HEK293 (cell line): ENCODE results near the gene TEX28.
"Not testable (repeated sequence)": the region's sequence is repeated elsewhere in the genome, so short reads cannot be mapped to it uniquely, and the experiment has no call there.

ENCODE experiments used
- CTCF ChIA-PET: fragments of 350-600 bp; formaldehyde crosslinking; extraction: SDS; loops from one replicate; lab custom pipeline; 2021; ENCODE audit warnings: antibody characterized with exemption; lab: Yijun Ruan, JAX
- POLR2A ChIA-PET: fragments of 300-600 bp; formaldehyde crosslinking; extraction: SDS; loops from one replicate; lab custom pipeline; 2020; ENCODE audit warnings: antibody characterized with exemption, inconsistent platforms; lab: Yijun Ruan, JAX
- H3K27ac ChIP-seq: fragments of 200-500 bp; sonication (Bioruptor generic); 2 replicates; pipeline ENCODE4 v1.5.1; 2014; ENCODE audit warnings: low read depth, low read length, control low read depth, inconsistent platforms; ENCODE audit errors: extremely low read depth
- H3K36me3 ChIP-seq, 2 experiments: fragments of 200-500 bp in 1 of 2; sonication (Bioruptor generic) in 1 of 2; 1 replicate in 1 of 2; 2 replicates in 1 of 2; pipeline ENCODE4 v1.5.1; 2014 to 2017; ENCODE audit warnings: inconsistent platforms in 2 of 2, low read length in 2 of 2; ENCODE audit not compliant: control insufficient read depth in 2 of 2, insufficient read depth in 1 of 2
- H3K4me1 ChIP-seq: fragments of 200-500 bp; sonication (Bioruptor generic); 2 replicates; pipeline ENCODE4 v1.5.1; 2014; ENCODE audit warnings: mild to moderate bottlenecking, low read length, inconsistent platforms; ENCODE audit not compliant: control insufficient read depth, insufficient read depth
- H3K4me3 ChIP-seq: 2 replicates; pipeline ENCODE4 v1.5.1; 2011; ENCODE audit warnings: low read depth, mild to moderate bottlenecking, control low read depth, low read length, moderate library complexity
- H3K9me3 ChIP-seq: fragments of 200-500 bp; sonication (Bioruptor generic); 2 replicates; pipeline ENCODE4 v1.5.1; 2014; ENCODE audit warnings: low read depth, low read length, inconsistent platforms; ENCODE audit not compliant: control insufficient read depth, insufficient read depth
- PATZ1 ChIP-seq: fragments of 450-650 bp; formaldehyde crosslinking; IDR thresholded peaks from 2 replicates; pipeline ENCODE4 v1.5.1; 2016; ENCODE audit warnings: missing biosample characterization, missing genetic modification characterization
- ZFP69B ChIP-seq: fragments of 450-650 bp; formaldehyde crosslinking; IDR thresholded peaks from 2 replicates; pipeline ENCODE4 v1.5.1; 2016; ENCODE audit warnings: missing biosample characterization, missing genetic modification characterization
- ZNF157 ChIP-seq: fragments of 450-650 bp; formaldehyde crosslinking; IDR thresholded peaks from 2 replicates; pipeline ENCODE4 v1.5.1; 2016; ENCODE audit warnings: missing biosample characterization, missing genetic modification characterization
- ZNF292 ChIP-seq: fragments of 450-650 bp; formaldehyde crosslinking; IDR thresholded peaks from 2 replicates; pipeline ENCODE4 v1.5.1; 2016; ENCODE audit warnings: low read depth, missing biosample characterization, missing genetic modification characterization, borderline replicate concordance
- ZNF335 ChIP-seq: fragments of 450-650 bp; formaldehyde crosslinking; conservative IDR thresholded peaks from 2 replicates; pipeline ENCODE4 v1.5.1; 2016; ENCODE audit warnings: missing biosample characterization, missing genetic modification characterization
- ZNF555 ChIP-seq: fragments of 450-650 bp; formaldehyde crosslinking; conservative IDR thresholded peaks from 2 replicates; pipeline ENCODE4 v1.5.1; 2017; ENCODE audit warnings: missing biosample characterization, mild to moderate bottlenecking, missing genetic modification characterization, inconsistent platforms
- ZNF571 ChIP-seq: fragments of 450-650 bp; formaldehyde crosslinking; IDR thresholded peaks from 2 replicates; pipeline ENCODE4 v1.5.0; 2017; ENCODE audit warnings: missing biosample characterization, missing genetic modification characterization
- ZNF660 ChIP-seq: fragments of 450-650 bp; IDR thresholded peaks from 2 replicates; pipeline ENCODE4 v1.5.1; 2018; ENCODE audit warnings: missing biosample characterization, mild to moderate bottlenecking, missing genetic modification characterization
- TF ChIP-seq, protein P1 (sequence below): fragments of 450-650 bp; formaldehyde crosslinking; IDR thresholded peaks from 2 replicates; pipeline ENCODE4 v1.5.1; 2017; ENCODE audit warnings: missing biosample characterization, missing genetic modification characterization

Gene TEX28

GRCh38 chrX:154294791-154295574 lies at the start of gene TEX28:
TSS of gene TEX28 (minus strand) at chrX:154295124. CDS start at chrX:154292117, 3,007 bp downstream.
- ChIA-PET CTCF (interaction anchor here (0.7 to 1.6 kb wide), 3 partner anchors 14 to 1336 kb away, joined by 3 to 6 read pairs (median 4); no protein-coding TSS in a partner anchor), POLR2A (interaction anchor here (0.7 kb wide), 1 partner anchor 246 kb away, joined by 3 read pairs; no protein-coding TSS in a partner anchor)
- Histone ChIP-seq H3K4me1 (no peaks in the 10 kb centered on the region), H3K36me3 (no peaks in the 10 kb centered on the region), H3K4me3 (no peak within 1 kb of the TSS), H3K9me3 (no peaks in the 10 kb centered on the region), H3K27ac (no peak within 1 kb of the TSS)
- TF ChIP-seq ZNF660 (tag by site-specific recombination) (no peak), PATZ1 (tag by site-specific recombination) (no peak), ZNF157 (no peak), ZFP69B (tag by site-specific recombination) (no peak), ZNF292 (no peak), ZNF571 (tag by site-specific recombination) (no peak), ZNF555 (tag by site-specific recombination) (no peak), ZNF335 (tag by site-specific recombination) (no peak)
- TF ChIP-seq, protein P1, sequence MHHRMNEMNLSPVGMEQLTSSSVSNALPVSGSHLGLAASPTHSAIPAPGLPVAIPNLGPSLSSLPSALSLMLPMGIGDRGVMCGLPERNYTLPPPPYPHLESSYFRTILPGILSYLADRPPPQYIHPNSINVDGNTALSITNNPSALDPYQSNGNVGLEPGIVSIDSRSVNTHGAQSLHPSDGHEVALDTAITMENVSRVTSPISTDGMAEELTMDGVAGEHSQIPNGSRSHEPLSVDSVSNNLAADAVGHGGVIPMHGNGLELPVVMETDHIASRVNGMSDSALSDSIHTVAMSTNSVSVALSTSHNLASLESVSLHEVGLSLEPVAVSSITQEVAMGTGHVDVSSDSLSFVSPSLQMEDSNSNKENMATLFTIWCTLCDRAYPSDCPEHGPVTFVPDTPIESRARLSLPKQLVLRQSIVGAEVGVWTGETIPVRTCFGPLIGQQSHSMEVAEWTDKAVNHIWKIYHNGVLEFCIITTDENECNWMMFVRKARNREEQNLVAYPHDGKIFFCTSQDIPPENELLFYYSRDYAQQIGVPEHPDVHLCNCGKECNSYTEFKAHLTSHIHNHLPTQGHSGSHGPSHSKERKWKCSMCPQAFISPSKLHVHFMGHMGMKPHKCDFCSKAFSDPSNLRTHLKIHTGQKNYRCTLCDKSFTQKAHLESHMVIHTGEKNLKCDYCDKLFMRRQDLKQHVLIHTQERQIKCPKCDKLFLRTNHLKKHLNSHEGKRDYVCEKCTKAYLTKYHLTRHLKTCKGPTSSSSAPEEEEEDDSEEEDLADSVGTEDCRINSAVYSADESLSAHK (tag by site-specific recombination), result no peak

- POLR2A ChIA-PET, H3K36me3 ChIP-seq, H3K4me1 ChIP-seq, H3K4me3 ChIP-seq, CTCF ChIA-PET, H3K27ac ChIP-seq, H3K9me3 ChIP-seq: not testable (repeated sequence)
Observed at GRCh38 chrX:154343620-154344019, 48.7 kb upstream of the TEX28 start.

- CTCF ChIA-PET, POLR2A ChIA-PET: not testable (repeated sequence)
Observed at GRCh38 chrX:154343063-154343462, 48.1 kb upstream of the TEX28 start.

GRCh38 chrX:154341399-154342298 lies 46.7 kb upstream of the TEX28 start:
- POLR2A ChIA-PET, H3K36me3 ChIP-seq, H3K27ac ChIP-seq, H3K9me3 ChIP-seq, H3K4me1 ChIP-seq, CTCF ChIA-PET, H3K4me3 ChIP-seq: not testable (repeated sequence)

More at GRCh38 chrX:154343063-154343462, 48.1 kb upstream of the TEX28 start:
- H3K27ac ChIP-seq, H3K36me3 ChIP-seq, H3K4me3 ChIP-seq, H3K4me1 ChIP-seq, H3K9me3 ChIP-seq: not testable (repeated sequence)
